ENCODE data around the gene MIEF1.

The MIEF1 gene

GRCh38 chr22:39463931-39464390 lies 38.1 kb upstream of the MIEF1 start:
- TF ChIP-seq BACH2 (CRISPR knock-in tag; IDR thresholded peaks at IDR 0.05; ENCODE audit: borderline replicate concordance): no peak
- no peak for TF ChIP-seq CSDC2 (CRISPR knock-in tag; IDR thresholded peaks at IDR 0.05)
- TF ChIP-seq SNAI2 (CRISPR knock-in tag; IDR thresholded peaks at IDR 0.05): no peak
- TF ChIP-seq CSRNP3 (CRISPR knock-in tag; IDR thresholded peaks at IDR 0.05): no peak
- TF ChIP-seq TCF4 (CRISPR knock-in tag; IDR thresholded peaks at IDR 0.05; ENCODE audit: borderline replicate concordance): no peak
- TF ChIP-seq ARNTL (CRISPR knock-in tag; IDR thresholded peaks at IDR 0.05; ENCODE audit: borderline replicate concordance, low read depth): no peak
- TF ChIP-seq TSHZ2 (CRISPR knock-in tag; IDR thresholded peaks at IDR 0.05): no peak
- no peak for TF ChIP-seq PATZ1 (CRISPR knock-in tag; IDR thresholded peaks at IDR 0.05; ENCODE audit: borderline replicate concordance)
- no peak for TF ChIP-seq ZNF70 (CRISPR knock-in tag; IDR thresholded peaks at IDR 0.05)
- TF ChIP-seq OSR1 (CRISPR knock-in tag; IDR thresholded peaks at IDR 0.05): no peak

GRCh38 chr22:39466228-39467006 lies 35.7 kb upstream of the MIEF1 start:
- TF ChIP-seq CSRNP3 (CRISPR knock-in tag; IDR thresholded peaks at IDR 0.05): no peak
- no peak for TF ChIP-seq TOX (CRISPR knock-in tag; IDR thresholded peaks at IDR 0.05; ENCODE audit: borderline replicate concordance)
- ATAC-seq: no peak

More at GRCh38 chr22:39463931-39464390, 38.1 kb upstream of the MIEF1 start:
- ATAC-seq: no peak

- TF ChIP-seq GLIS3 (CRISPR knock-in tag; IDR thresholded peaks at IDR 0.05) (no peak), RARB (CRISPR knock-in tag; IDR thresholded peaks at IDR 0.05) (no peak), PATZ1 (CRISPR knock-in tag; IDR thresholded peaks at IDR 0.05; ENCODE audit: borderline replicate concordance) (no peak), ZC3H10 (CRISPR knock-in tag; IDR thresholded peaks at IDR 0.05) (no peak), ZNF70 (CRISPR knock-in tag; IDR thresholded peaks at IDR 0.05) (no peak)
- no peak for ATAC-seq
Observed at GRCh38 chr22:39467390-39467895, 34.6 kb upstream of the MIEF1 start.

- ATAC-seq: no peak
- TF ChIP-seq ZFP3 (CRISPR knock-in tag; IDR thresholded peaks at IDR 0.05) (no peak), TCF4 (CRISPR knock-in tag; IDR thresholded peaks at IDR 0.05; ENCODE audit: borderline replicate concordance) (no peak), ZFP30 (CRISPR knock-in tag; IDR thresholded peaks at IDR 0.05) (no peak), ISL1 (CRISPR knock-in tag; IDR thresholded peaks at IDR 0.05) (no peak), CSDC2 (CRISPR knock-in tag; IDR thresholded peaks at IDR 0.05) (no peak), CSRNP3 (CRISPR knock-in tag; IDR thresholded peaks at IDR 0.05) (no peak), PATZ1 (CRISPR knock-in tag; IDR thresholded peaks at IDR 0.05; ENCODE audit: borderline replicate concordance) (no peak), GLIS3 (CRISPR knock-in tag; IDR thresholded peaks at IDR 0.05) (no peak), ESRRG (CRISPR knock-in tag; IDR thresholded peaks at IDR 0.05) (no peak)
Observed at GRCh38 chr22:39468487-39469325, 33.4 kb upstream of the MIEF1 start.

Data from SK-N-SH treated with all-trans-retinoic acid at 6 μM for 48 hours (cell line).